ENCODE measurements around the gene PDE10A.

- TF ChIP-seq BHLHE40 (IDR thresholded peaks at IDR 0.05; ENCODE audit: low read length) (no peak), MEF2D (tag; conservative IDR thresholded peaks at IDR 0.05; ENCODE audit: low read depth) (no peak), ETS1 (conservative IDR thresholded peaks at IDR 0.05; ENCODE audit: control insufficient read depth, low read depth, low read length) (no peak), SIN3A (IDR thresholded peaks at IDR 0.05; ENCODE audit: borderline replicate concordance in 2 of 2, control insufficient read depth in 1 of 2, low read depth in 2 of 2, low read length in 2 of 2) (no peak), POLR2AphosphoS2 (IDR thresholded peaks at IDR 0.05; ENCODE audit: low read length) (no peak), MAX (CRISPR knock-in tag; IDR thresholded peaks at IDR 0.05) (no peak), ZNF274 (IDR thresholded peaks at IDR 0.05; ENCODE audit: borderline replicate concordance, low read depth, low read length) (no peak)
- TF ChIP-seq, protein P1, sequence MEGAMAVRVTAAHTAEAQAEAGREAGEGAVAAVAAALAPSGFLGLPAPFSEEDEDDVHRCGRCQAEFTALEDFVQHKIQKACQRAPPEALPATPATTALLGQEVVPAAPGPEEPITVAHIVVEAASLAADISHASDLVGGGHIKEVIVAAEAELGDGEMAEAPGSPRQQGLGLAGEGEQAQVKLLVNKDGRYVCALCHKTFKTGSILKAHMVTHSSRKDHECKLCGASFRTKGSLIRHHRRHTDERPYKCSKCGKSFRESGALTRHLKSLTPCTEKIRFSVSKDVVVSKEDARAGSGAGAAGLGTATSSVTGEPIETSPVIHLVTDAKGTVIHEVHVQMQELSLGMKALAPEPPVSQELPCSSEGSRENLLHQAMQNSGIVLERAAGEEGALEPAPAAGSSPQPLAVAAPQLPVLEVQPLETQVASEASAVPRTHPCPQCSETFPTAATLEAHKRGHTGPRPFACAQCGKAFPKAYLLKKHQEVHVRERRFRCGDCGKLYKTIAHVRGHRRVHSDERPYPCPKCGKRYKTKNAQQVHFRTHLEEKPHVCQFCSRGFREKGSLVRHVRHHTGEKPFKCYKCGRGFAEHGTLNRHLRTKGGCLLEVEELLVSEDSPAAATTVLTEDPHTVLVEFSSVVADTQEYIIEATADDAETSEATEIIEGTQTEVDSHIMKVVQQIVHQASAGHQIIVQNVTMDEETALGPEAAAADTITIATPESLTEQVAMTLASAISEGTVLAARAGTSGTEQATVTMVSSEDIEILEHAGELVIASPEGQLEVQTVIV (CRISPR knock-in tag; IDR thresholded peaks at IDR 0.05; ENCODE audit: borderline replicate concordance), result no peak
- TF ChIP-seq, protein P2, sequence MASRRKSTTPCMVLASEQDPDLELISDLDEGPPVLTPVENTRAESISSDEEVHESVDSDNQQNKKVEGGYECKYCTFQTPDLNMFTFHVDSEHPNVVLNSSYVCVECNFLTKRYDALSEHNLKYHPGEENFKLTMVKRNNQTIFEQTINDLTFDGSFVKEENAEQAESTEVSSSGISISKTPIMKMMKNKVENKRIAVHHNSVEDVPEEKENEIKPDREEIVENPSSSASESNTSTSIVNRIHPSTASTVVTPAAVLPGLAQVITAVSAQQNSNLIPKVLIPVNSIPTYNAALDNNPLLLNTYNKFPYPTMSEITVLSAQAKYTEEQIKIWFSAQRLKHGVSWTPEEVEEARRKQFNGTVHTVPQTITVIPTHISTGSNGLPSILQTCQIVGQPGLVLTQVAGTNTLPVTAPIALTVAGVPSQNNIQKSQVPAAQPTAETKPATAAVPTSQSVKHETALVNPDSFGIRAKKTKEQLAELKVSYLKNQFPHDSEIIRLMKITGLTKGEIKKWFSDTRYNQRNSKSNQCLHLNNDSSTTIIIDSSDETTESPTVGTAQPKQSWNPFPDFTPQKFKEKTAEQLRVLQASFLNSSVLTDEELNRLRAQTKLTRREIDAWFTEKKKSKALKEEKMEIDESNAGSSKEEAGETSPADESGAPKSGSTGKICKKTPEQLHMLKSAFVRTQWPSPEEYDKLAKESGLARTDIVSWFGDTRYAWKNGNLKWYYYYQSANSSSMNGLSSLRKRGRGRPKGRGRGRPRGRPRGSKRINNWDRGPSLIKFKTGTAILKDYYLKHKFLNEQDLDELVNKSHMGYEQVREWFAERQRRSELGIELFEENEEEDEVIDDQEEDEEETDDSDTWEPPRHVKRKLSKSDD (conservative IDR thresholded peaks at IDR 0.05; ENCODE audit: low read length), result no peak
Observed at GRCh38 chr6:165692106-165692653, 29.1 kb upstream of the PDE10A start.
